Tongue (tissue), 2 donors: ENCODE data around the gene GAS2L1. TPM values are rescaled to one million over a fixed set of nuclear protein-coding genes. Genes with fewer than 3 reads are reported as not detected.

Source experiments
- DNase-seq: peaks from one replicate; pipeline ENCODE4 v3.0.0-alpha.2; 2015
- total RNA-seq: library from RNA; depleted of rRNA; stranded (reverse); fragments of >200 nt; gene quantifications from one replicate; pipeline ENCODE4 v1.2.3, GENCODE V29; 2014

The GAS2L1 gene
- total RNA-seq, 1 donor from 2014 or later: 16.7 TPM

GRCh38 chr22:29309332-29310064 lies 3.0 kb downstream of the GAS2L1 start:
- DNase-seq: no peak

- no peak for DNase-seq
These were observed 3.8 kb downstream of the GAS2L1 start for GRCh38 chr22:29310065-29310862.

GRCh38 chr22:29310863-29311339 lies 4.5 kb downstream of the GAS2L1 start:
- peak; percentile 98 for DNase-seq

GRCh38 chr22:29311464-29312217 lies 5.2 kb downstream of the GAS2L1 start:
- peak; percentile 62 for DNase-seq

- no peak for DNase-seq
These were observed 6.0 kb downstream of the GAS2L1 start for GRCh38 chr22:29312218-29313125.

- DNase-seq: peak; percentile 76
These were observed 6.7 kb downstream of the GAS2L1 start for GRCh38 chr22:29313126-29313575.

- no peak for DNase-seq
These were observed 7.4 kb downstream of the GAS2L1 start for GRCh38 chr22:29313576-29314466.

GRCh38 chr22:29314537-29315285 lies 8.3 kb downstream of the GAS2L1 start:
- no peak for DNase-seq

GRCh38 chr22:29315286-29316140 lies 9.1 kb downstream of the GAS2L1 start, which contains the start of gene RASL10A:
Gene RASL10A, minus strand, starts transcription at chr22:29315697. Its CDS starts 451 bp downstream, at chr22:29315246.
- DNase-seq: peak; percentile 67

GRCh38 chr22:29316141-29316828 lies 9.8 kb downstream of the GAS2L1 start:
- no peak for DNase-seq

- DNase-seq: no peak
These were observed 11.5 kb downstream of the GAS2L1 start for GRCh38 chr22:29317827-29318454.

- no peak for DNase-seq
These were observed 12.6 kb downstream of the GAS2L1 start for GRCh38 chr22:29319072-29319471.

- DNase-seq: no peak
These were observed 14.1 kb downstream of the GAS2L1 start for GRCh38 chr22:29320546-29320945.

GRCh38 chr22:29323641-29324040 lies 17.2 kb downstream of the GAS2L1 start:
- no peak for DNase-seq

- no peak for DNase-seq
These were observed 18.9 kb downstream of the GAS2L1 start for GRCh38 chr22:29325356-29325755.

GRCh38 chr22:29325785-29326315 lies 19.4 kb downstream of the GAS2L1 start:
- DNase-seq: no peak

- no peak for DNase-seq
These were observed 20.0 kb downstream of the GAS2L1 start for GRCh38 chr22:29326481-29326880.
